ENCODE measurements around the gene TOGARAM2.

Gene TOGARAM2

GRCh38 chr2:29053223-29053622 lies 72.1 kb downstream of the TOGARAM2 start:
- H3K27ac ChIP-seq: no peak overlapping the region
- no peak for TF ChIP-seq EZH2 (IDR thresholded peaks at IDR 0.05)
- TF ChIP-seq FOXP2 (optimal IDR thresholded peaks at IDR 0.05; ENCODE audit: control extremely low read depth, extremely low read length, insufficient read depth): no peak
- TF ChIP-seq POLR2AphosphoS5 (IDR thresholded peaks at IDR 0.05; ENCODE audit: borderline replicate concordance, low read depth, low read length): no peak
- no peak overlapping the region for H3K9ac ChIP-seq (ENCODE audit: insufficient read length)
- DNase-seq (ENCODE audit: low read depth, low spot score): no peak
- no peaks in the 10 kb centered on the region for H3K36me3 ChIP-seq (ENCODE audit: insufficient read depth, low read length)
- H3K9me3 ChIP-seq (ENCODE audit: low read depth, low read length): no peaks in the 10 kb centered on the region
- H3K4me3 ChIP-seq: no peak overlapping the region

DNA sequence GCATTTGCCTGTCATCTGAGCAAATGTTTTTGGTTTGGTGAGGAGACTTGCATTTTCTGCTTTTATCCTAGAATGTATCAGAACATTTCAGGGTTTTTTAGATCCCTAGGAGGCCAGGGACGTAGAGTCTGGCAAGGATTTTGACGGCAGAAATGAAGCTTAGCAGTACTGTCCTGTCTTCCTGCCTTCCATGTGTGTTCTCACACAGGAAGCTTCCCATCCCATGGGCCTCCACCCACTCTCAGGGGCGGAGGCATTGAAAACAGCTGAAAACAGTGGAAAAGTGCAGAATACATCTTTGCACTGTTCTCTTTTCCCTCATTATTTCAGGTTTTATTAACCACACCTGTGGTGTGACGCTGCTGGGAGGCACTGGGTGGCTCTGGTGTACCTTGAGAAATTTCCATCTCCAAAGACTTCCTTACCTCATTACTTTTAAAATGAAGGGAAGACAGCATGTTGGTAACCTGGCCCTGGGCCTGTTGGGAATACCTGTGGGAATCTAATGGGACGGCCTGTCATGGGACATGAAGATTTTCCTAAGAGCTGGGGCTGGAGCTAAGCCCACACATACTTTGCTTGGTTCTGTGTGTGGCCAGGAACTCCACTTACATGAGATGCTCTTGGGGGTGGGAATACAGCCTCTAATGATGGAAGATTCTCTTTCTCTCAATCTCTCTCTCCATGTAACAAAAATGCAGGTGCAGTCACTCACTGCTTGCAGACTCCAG lies 72.7 kb downstream of the TOGARAM2 start:
- DNase-seq (ENCODE audit: low read depth, low spot score): no peak
- TF ChIP-seq POLR2AphosphoS5 (IDR thresholded peaks at IDR 0.05; ENCODE audit: borderline replicate concordance, low read depth, low read length): no peak
- TF ChIP-seq EZH2 (IDR thresholded peaks at IDR 0.05): no peak
- no peak for TF ChIP-seq FOXP2 (optimal IDR thresholded peaks at IDR 0.05; ENCODE audit: control extremely low read depth, extremely low read length, insufficient read depth)

GRCh38 chr2:29054430-29054829 lies 73.3 kb downstream of the TOGARAM2 start:
- no peak for TF ChIP-seq EZH2 (IDR thresholded peaks at IDR 0.05)
- no peak overlapping the region for H3K27ac ChIP-seq

More for the DNA sequence above, 72.7 kb downstream of the TOGARAM2 start:
- Histone ChIP-seq H3K36me3 (ENCODE audit: insufficient read depth, low read length) (no peaks in the 10 kb centered on the region), H3K9ac (ENCODE audit: insufficient read length) (no peak overlapping the region), H3K4me3 (no peak overlapping the region), H3K9me3 (ENCODE audit: low read depth, low read length) (no peaks in the 10 kb centered on the region), H3K27ac (no peak overlapping the region)

DNA sequence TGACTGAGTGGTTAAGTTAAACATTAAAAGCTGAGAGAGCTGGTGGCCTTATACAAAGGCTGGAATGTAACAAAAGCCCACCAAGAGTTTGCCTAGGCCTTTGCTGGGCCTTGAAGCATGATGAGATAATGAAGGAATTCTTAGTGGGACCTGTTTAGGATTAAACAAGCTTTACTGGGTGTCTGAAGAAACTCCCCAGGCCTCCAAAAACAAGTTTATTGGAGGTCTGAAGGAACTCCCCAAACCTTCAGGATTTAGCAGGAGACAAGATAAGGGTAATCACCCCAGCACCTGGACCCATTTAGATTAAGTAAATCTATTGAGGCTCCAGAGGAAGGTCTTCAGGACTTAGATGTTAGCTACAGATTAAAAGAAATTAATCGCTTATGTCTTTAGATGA lies 74.5 kb downstream of the TOGARAM2 start:
- no peak overlapping the region for H3K27ac ChIP-seq
- no peak overlapping the region for H3K4me3 ChIP-seq
- no peak overlapping the region for H3K9ac ChIP-seq (ENCODE audit: insufficient read length)
- no peaks in the 10 kb centered on the region for H3K9me3 ChIP-seq (ENCODE audit: low read depth, low read length)
- no peak for TF ChIP-seq POLR2AphosphoS5 (IDR thresholded peaks at IDR 0.05; ENCODE audit: borderline replicate concordance, low read depth, low read length)
- no peak for TF ChIP-seq FOXP2 (optimal IDR thresholded peaks at IDR 0.05; ENCODE audit: control extremely low read depth, extremely low read length, insufficient read depth)
- no peak for TF ChIP-seq EZH2 (IDR thresholded peaks at IDR 0.05)
- no peaks in the 10 kb centered on the region for H3K36me3 ChIP-seq (ENCODE audit: insufficient read depth, low read length)
- DNase-seq (ENCODE audit: low read depth, low spot score): no peak

More at GRCh38 chr2:29054430-29054829, 73.3 kb downstream of the TOGARAM2 start:
- DNase-seq (ENCODE audit: low read depth, low spot score): no peak
- Histone ChIP-seq H3K9ac (ENCODE audit: insufficient read length) (no peak overlapping the region), H3K4me3 (no peak overlapping the region), H3K9me3 (ENCODE audit: low read depth, low read length) (no peaks in the 10 kb centered on the region), H3K36me3 (ENCODE audit: insufficient read depth, low read length) (no peaks in the 10 kb centered on the region)

GRCh38 chr2:29056452-29056851 lies 75.4 kb downstream of the TOGARAM2 start:
- Histone ChIP-seq H3K9me3 (ENCODE audit: low read depth, low read length) (no peaks in the 10 kb centered on the region), H3K9ac (ENCODE audit: insufficient read length) (no peak overlapping the region), H3K36me3 (ENCODE audit: insufficient read depth, low read length) (no peaks in the 10 kb centered on the region), H3K4me3 (no peak overlapping the region), H3K27ac (no peak overlapping the region)
- TF ChIP-seq FOXP2 (optimal IDR thresholded peaks at IDR 0.05; ENCODE audit: control extremely low read depth, extremely low read length, insufficient read depth): no peak
- DNase-seq (ENCODE audit: low read depth, low spot score): no peak

- DNase-seq (ENCODE audit: low read depth, low spot score): no peak
- no peak overlapping the region for H3K4me3 ChIP-seq
- no peak overlapping the region for H3K27ac ChIP-seq
- H3K9me3 ChIP-seq (ENCODE audit: low read depth, low read length): no peaks in the 10 kb centered on the region
- no peak overlapping the region for H3K9ac ChIP-seq (ENCODE audit: insufficient read length)
- no peaks in the 10 kb centered on the region for H3K36me3 ChIP-seq (ENCODE audit: insufficient read depth, low read length)
- TF ChIP-seq FOXP2 (optimal IDR thresholded peaks at IDR 0.05; ENCODE audit: control extremely low read depth, extremely low read length, insufficient read depth): no peak
- no peak for TF ChIP-seq EZH2 (IDR thresholded peaks at IDR 0.05)
- no peak for TF ChIP-seq POLR2AphosphoS5 (IDR thresholded peaks at IDR 0.05; ENCODE audit: borderline replicate concordance, low read depth, low read length)
Observed at GRCh38 chr2:29057006-29057405, 75.9 kb downstream of the TOGARAM2 start.

DNA sequence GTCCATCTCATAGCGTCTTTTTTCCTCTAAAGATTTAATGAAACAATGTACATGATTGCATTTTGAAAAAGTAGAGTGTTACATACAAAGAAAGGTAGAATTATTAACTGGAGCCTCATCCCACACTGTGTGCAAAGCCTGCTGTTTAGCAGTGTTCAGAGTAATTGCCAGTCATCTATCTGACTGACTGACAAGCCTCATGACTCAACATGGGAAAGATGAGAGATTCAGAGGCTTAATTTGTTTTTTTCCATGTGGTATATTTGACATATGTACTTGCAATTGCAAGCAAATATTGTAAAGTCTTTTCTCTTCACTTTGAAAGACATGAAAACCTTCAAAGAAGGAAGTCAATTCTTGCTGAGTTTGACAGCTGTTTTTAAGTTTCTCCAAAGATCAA lies 78.5 kb downstream of the TOGARAM2 start:
- Histone ChIP-seq H3K9ac (ENCODE audit: insufficient read length) (no peak overlapping the region), H3K9me3 (ENCODE audit: low read depth, low read length) (no peaks in the 10 kb centered on the region), H3K36me3 (ENCODE audit: insufficient read depth, low read length) (no peaks in the 10 kb centered on the region), H3K4me3 (no peak overlapping the region), H3K27ac (no peak overlapping the region)
- no peak for TF ChIP-seq EZH2 (IDR thresholded peaks at IDR 0.05)
- TF ChIP-seq POLR2AphosphoS5 (IDR thresholded peaks at IDR 0.05; ENCODE audit: borderline replicate concordance, low read depth, low read length): no peak
- no peak for TF ChIP-seq FOXP2 (optimal IDR thresholded peaks at IDR 0.05; ENCODE audit: control extremely low read depth, extremely low read length, insufficient read depth)
- DNase-seq (ENCODE audit: low read depth, low spot score): no peak

- Histone ChIP-seq H3K36me3 (ENCODE audit: insufficient read depth, low read length) (no peaks in the 10 kb centered on the region), H3K4me3 (no peak overlapping the region), H3K27ac (no peak overlapping the region), H3K9me3 (ENCODE audit: low read depth, low read length) (no peaks in the 10 kb centered on the region), H3K9ac (ENCODE audit: insufficient read length) (no peak overlapping the region)
- TF ChIP-seq EZH2 (IDR thresholded peaks at IDR 0.05) (no peak), FOXP2 (optimal IDR thresholded peaks at IDR 0.05; ENCODE audit: control extremely low read depth, extremely low read length, insufficient read depth) (no peak), POLR2AphosphoS5 (IDR thresholded peaks at IDR 0.05; ENCODE audit: borderline replicate concordance, low read depth, low read length) (no peak)
- DNase-seq (ENCODE audit: low read depth, low spot score): no peak
Observed at GRCh38 chr2:29060441-29060840, 79.3 kb downstream of the TOGARAM2 start.

- H3K9ac ChIP-seq (ENCODE audit: insufficient read length): no peak overlapping the region
- H3K4me3 ChIP-seq: no peak overlapping the region
- DNase-seq (ENCODE audit: low read depth, low spot score): no peak
- no peaks in the 10 kb centered on the region for H3K36me3 ChIP-seq (ENCODE audit: insufficient read depth, low read length)
- TF ChIP-seq POLR2AphosphoS5 (IDR thresholded peaks at IDR 0.05; ENCODE audit: borderline replicate concordance, low read depth, low read length) (no peak), FOXP2 (optimal IDR thresholded peaks at IDR 0.05; ENCODE audit: control extremely low read depth, extremely low read length, insufficient read depth) (no peak), EZH2 (IDR thresholded peaks at IDR 0.05) (no peak)
- H3K9me3 ChIP-seq (ENCODE audit: low read depth, low read length): no peaks in the 10 kb centered on the region
- H3K27ac ChIP-seq: no peak overlapping the region
Observed at GRCh38 chr2:29061176-29061575, 80.1 kb downstream of the TOGARAM2 start.

Measured in SK-N-MC (cell line).